Fibroblast of villous mesenchyme (primary cell): ENCODE data around the gene TNFSF10. TPM values are rescaled to one million over a fixed set of nuclear protein-coding genes. Genes with fewer than 3 reads are reported as not detected.

Experiments used
- DNase-seq: peaks from one replicate; pipeline ENCODE4 v3.0.0-alpha.2; 2010; ENCODE audit warnings: low read depth
- H3K4me3 ChIP-seq: 2 replicates; pipeline ENCODE4 v1.5.1; 2011; ENCODE audit warnings: low read depth, mild to moderate bottlenecking, low read length
- CTCF ChIP-seq: IDR thresholded peaks from 2 replicates; pipeline ENCODE4 v1.5.1; 2012; ENCODE audit warnings: low read depth, mild to moderate bottlenecking, low read length; ENCODE audit not compliant: insufficient read depth
- total RNA-seq: library from RNA; depleted of rRNA; stranded (reverse); fragments of >200 nt; gene quantifications from 2 replicates; pipeline ENCODE4 v1.2.3, GENCODE V29; 2012

The TNFSF10 gene
- total RNA-seq, 1 donor: 0.43 TPM

- DNase-seq: peak; percentile 63
- TF ChIP-seq CTCF: no peak
- no peak overlapping the region for H3K4me3 ChIP-seq
Observed at GRCh38 chr3:172561897-172562640, 38.8 kb upstream of the TNFSF10 start.

- DNase-seq: no peak
- no peak overlapping the region for H3K4me3 ChIP-seq
- TF ChIP-seq CTCF: no peak
Observed at GRCh38 chr3:172560586-172560985, 37.4 kb upstream of the TNFSF10 start.

GRCh38 chr3:172560026-172560425, 36.8 kb upstream of the TNFSF10 start:
- no peak for DNase-seq
- H3K4me3 ChIP-seq: no peak overlapping the region
- TF ChIP-seq CTCF: no peak

GRCh38 chr3:172559020-172559419, 35.8 kb upstream of the TNFSF10 start:
- DNase-seq: peak; percentile 39
- no peak overlapping the region for H3K4me3 ChIP-seq
- no peak for TF ChIP-seq CTCF

GRCh38 chr3:172557515-172558220, 34.4 kb upstream of the TNFSF10 start:
- H3K4me3 ChIP-seq: no peak overlapping the region
- peak; percentile 62 for DNase-seq
- TF ChIP-seq CTCF: no peak

GRCh38 chr3:172553526-172554252, 30.5 kb upstream of the TNFSF10 start:
- DNase-seq: no peak

More at GRCh38 chr3:172553526-172554252, 30.5 kb upstream of the TNFSF10 start:
- TF ChIP-seq CTCF: no peak
- H3K4me3 ChIP-seq: no peak overlapping the region
